Astrocyte of the spinal cord (primary cell): ENCODE results near the gene EIF4G2.

Source experiments
- DNase-seq: peaks from one replicate; pipeline ENCODE4 v3.0.0; 2011; ENCODE audit warnings: low read depth, low spot score
- H3K4me3 ChIP-seq: 2 replicates; pipeline ENCODE4 v1.5.1; 2011; ENCODE audit warnings: low read depth, mild to moderate bottlenecking, low read length, moderate library complexity
- CTCF ChIP-seq: IDR thresholded peaks from 2 replicates; pipeline ENCODE4 v1.5.1; 2012; ENCODE audit warnings: low read depth, mild to moderate bottlenecking, low read length, inconsistent platforms
- in situ Hi-C: cut with HindIII; loops from 2 replicates; pipeline ENCODE4 v1.10.0; 2017; ENCODE audit warnings: low sequenced_read_pairs

Gene EIF4G2

GRCh38 chr11:10752486-10752885, 56.2 kb downstream of the EIF4G2 start:
- no peak for TF ChIP-seq CTCF
- no peak overlapping the region for H3K4me3 ChIP-seq
- DNase-seq, result no peak
- in situ Hi-C loops, result no loop called here

- in situ Hi-C loops, result no loop called here
- TF ChIP-seq CTCF, result no peak
- no peak for DNase-seq
- H3K4me3 ChIP-seq, result peak overlapping the region; percentile 86
Measured at GRCh38 chr11:10752061-10752460, 56.7 kb downstream of the EIF4G2 start.

DNA sequence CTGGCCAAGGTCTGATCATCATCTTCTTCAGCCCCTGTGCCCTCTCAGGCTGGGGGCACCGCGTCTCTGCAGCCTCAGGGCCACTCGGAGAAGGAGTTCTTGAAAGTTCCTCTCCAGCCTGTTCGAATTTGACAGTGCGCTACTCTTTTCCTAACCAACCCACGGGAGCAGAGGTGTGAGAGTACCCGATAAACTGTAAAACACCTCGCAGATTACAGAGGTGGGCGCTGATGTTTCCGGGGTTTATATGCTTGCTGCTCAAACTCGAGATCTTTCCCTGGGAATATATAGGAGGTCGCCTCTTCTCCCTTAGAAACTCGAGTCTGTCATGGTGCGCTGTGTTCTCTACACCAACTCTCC, 57.2 kb downstream of the EIF4G2 start:
- DNase-seq, result no peak
- peak overlapping the region; percentile 86 for H3K4me3 ChIP-seq
- TF ChIP-seq CTCF, result no peak
- in situ Hi-C loops, result no loop called here

DNA sequence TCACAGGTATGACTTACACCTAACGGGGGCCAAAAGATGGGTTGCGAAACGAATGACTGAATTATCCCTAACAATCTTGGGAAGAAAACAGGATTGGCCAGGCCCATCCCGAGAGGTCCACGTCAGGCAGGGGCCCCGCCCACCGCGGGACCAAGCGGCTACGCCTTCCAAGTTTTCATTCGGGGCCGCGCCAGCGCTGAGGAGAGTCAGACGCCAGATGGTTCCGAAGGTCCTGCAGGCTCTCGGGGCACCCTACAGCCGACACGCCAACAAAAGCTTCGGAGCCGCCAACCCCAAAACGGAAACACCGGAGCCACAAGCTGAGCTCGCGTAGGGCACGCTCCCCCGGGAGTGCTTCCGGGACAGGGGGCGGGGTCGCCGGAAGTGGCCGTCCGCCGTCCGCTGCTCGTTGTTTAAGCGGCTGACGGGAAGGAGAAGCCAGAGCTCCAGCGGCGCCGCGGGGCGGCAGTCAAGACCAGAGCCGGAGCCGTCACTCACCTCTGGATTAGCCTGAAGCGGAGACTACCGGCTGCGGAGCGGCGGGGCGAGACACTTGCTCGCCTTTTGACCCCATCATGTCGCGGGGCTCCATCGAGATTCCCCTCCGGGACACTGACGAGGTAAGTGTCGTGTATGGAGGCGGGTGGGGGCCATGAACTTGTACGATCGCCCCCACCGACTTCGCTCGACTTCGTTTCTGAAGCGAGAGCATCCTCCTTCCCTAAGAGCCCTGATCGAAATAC, 57.7 kb downstream of the EIF4G2 start, which contains the start of gene CTR9:
Gene CTR9, plus strand, starts transcription at position 409 of the 743 bp plus-strand sequence. Its CDS starts 167 bp downstream, at position 576.
- in situ Hi-C loops, result no loop called here
- peak; percentile 95 for DNase-seq
- peak; percentile 31 for TF ChIP-seq CTCF
- H3K4me3 ChIP-seq, result peak within 1 kb of the TSS; percentile 86

DNA sequence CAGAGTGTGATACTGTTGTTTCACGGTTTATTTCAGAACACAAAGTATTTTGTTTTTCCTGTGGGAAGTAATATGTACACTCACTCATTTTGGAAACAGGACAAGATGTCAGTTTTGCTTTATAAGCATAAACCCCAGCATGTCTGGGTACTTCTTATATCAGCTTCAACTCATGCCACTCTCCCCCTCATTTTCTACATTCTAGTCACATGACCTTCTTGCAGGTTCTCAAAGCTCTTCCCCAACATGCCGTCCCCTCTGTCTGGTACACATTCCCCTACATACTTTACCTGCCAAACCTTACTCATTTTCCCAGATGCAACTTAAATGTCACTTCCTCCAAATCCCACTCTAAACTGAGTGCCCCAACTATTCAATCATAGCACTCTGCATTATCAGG, 59.2 kb downstream of the EIF4G2 start:
- in situ Hi-C loops, result no loop called here
- DNase-seq, result no peak
- H3K4me3 ChIP-seq, result no peak overlapping the region
- no peak for TF ChIP-seq CTCF

- TF ChIP-seq CTCF, result no peak
- no peak overlapping the region for H3K4me3 ChIP-seq
- DNase-seq, result no peak
- in situ Hi-C loops, result no loop called here
Measured at GRCh38 chr11:10747733-10748132, 61.0 kb downstream of the EIF4G2 start.
